Heart right ventricle (tissue), 16 donors: ENCODE results near the gene KCTD15. TPM values are rescaled to one million over a fixed set of nuclear protein-coding genes. Genes with fewer than 3 reads are reported as not detected.

Experiments
- ATAC-seq, 8 donors: fragments of 200-7000 bp; cut with Tn5 transposase; one replicate each; pipeline ENCODE4 v1.9.1; 2020; ENCODE audit warnings: mild to moderate bottlenecking in 8 of 8, moderate library complexity in 8 of 8, moderate number of reproducible peaks in 1 of 8
- DNase-seq, 2 donors: peaks; one replicate each; pipeline ENCODE4 v3.0.0-alpha.2; 2020
- H3K27ac ChIP-seq, 10 donors: fragments of 200-600 bp; sonication (generic) in 2 of 10; one replicate each; pipeline versions ENCODE4 v1.5.0 to v1.8.0; 2020 to 2022; ENCODE audit warnings: mild to moderate bottlenecking in 3 of 10
- H3K27me3 ChIP-seq, 7 donors: fragments of 200-600 bp; one replicate each; pipeline ENCODE4 v1.8.0; 2021 to 2022; ENCODE audit warnings: mild to moderate bottlenecking in 2 of 7
- H3K36me3 ChIP-seq, 9 donors: fragments of 200-600 bp; sonication (generic) in 1 of 9; one replicate each; pipeline versions ENCODE4 v1.5.0 to v1.8.0; 2020 to 2022; ENCODE audit warnings: mild to moderate bottlenecking in 2 of 9
- H3K4me1 ChIP-seq, 9 donors: fragments of 200-600 bp; sonication (generic) in 1 of 9; one replicate each; pipeline versions ENCODE4 v1.5.0 to v1.8.0; 2020 to 2022; ENCODE audit warnings: mild to moderate bottlenecking in 4 of 9
- H3K4me3 ChIP-seq, 10 donors: fragments of 200-600 bp; sonication (generic) in 2 of 10; one replicate each; pipeline versions ENCODE4 v1.5.0 to v1.8.0; 2020 to 2022; ENCODE audit warnings: mild to moderate bottlenecking in 7 of 10, moderate library complexity in 2 of 10
- H3K9me3 ChIP-seq, 11 donors: fragments of 200-600 bp in 10 of 11; sonication (generic) in 2 of 11; one replicate each; pipeline versions ENCODE4 v1.5.0 to v1.8.0; 2013 to 2022; ENCODE audit warnings: mild to moderate bottlenecking in 2 of 11, control low read depth in 1 of 11, moderate library complexity in 1 of 11
- WGBS, 2 donors: extraction: QIAGEN DNeasy Blood & Tissue Kit; methylation state at CpG; one replicate each; pipeline ENCODE4 v1.1.7; 2013; ENCODE audit warnings: inconsistent platforms in 1 of 2; 5-methylcytosine and 5-hydroxymethylcytosine counted together
- intact Hi-C, 10 donors: fragments of 100-400 bp; cut with DNase I; formaldehyde crosslinking; loops; one replicate each; pipeline versions ENCODE4 v1.11.1 to v1.14.2; 2022
- polyA plus RNA-seq, 2 donors: library from polyadenylated mRNA; stranded (reverse); fragments of 200-250 nt; gene quantifications; one replicate each; pipeline ENCODE4 v1.2.3, GENCODE V29; 2013
- total RNA-seq, 10 donors: library from RNA; stranded (reverse); fragmentation: NEBNext Ultra II Directional in 3 of 10; extraction: Animal tissue kit (Norgen Biotek cat#: 25700) in 3 of 10; gene quantifications; one replicate each; pipeline versions ENCODE4 v1.2.1 to v1.2.4, GENCODE V29; 2021 to 2023
- TF ChIP-seq, protein P1 (sequence below), 9 donors: fragments of 200-600 bp; sonication (generic) in 2 of 9; IDR thresholded peaks; one replicate each; pipeline versions ENCODE4 v1.5.0 to v1.8.0; 2021 to 2022; ENCODE audit warnings: antibody characterized with exemption in 9 of 9, mild to moderate bottlenecking in 5 of 9, moderate library complexity in 1 of 9
- donor health status: Arrhythmogenic right ventricular cardiomyopathy.
- donor health status: ischemic (EF 13 %, LVEDD 7.1; RV severe dilation, severe dysfunction).
- donor health status: healthy with polysubstance abuse.
- donor health status: DM: no; HTN: yes; CAD: no.
- donor health status: DM: no; HTN: no; CAD: no.
- donor health status: ischemic (EF 25% LVEDD 6.9; RV normal size, moderate dysfunction).
- donor health status: ischemic (EF 25% LVEDD 5.7; RV mildly dilated, moderate dysfunction).
- donor health status: healthy.
- donor health status: DM: yes; HTN: yes; CAD: no.
- donor health status: Ischemic cardiomyopathy.
- donor health status: ischemic (EF 35%, LVEDD 5.7; RV mildly dilated, moderate dysfunction).
- donor health status: nonischemic (EF 11% LVEDD 7.7; RV severe dilation, severe dysfunction).
- donor health status: DM: yes; HTN: yes; CAD: no.
- donor health status: PGD.
- donor health status: ischemic (EF 29% LVEDD 5.4; RV normal size, mild dysfunction).
- donor health status: nonischemic (EF 23%, LVEDD 6.1; RV moderate dilation, normal function).

KCTD15 gene
- total and polyA plus RNA-seq, 12 donors, result 3.5 to 22.5 (median 7.5) TPM

GRCh38 chr19:33775731-33776487 lies 20.8 kb upstream of the KCTD15 start:
- intact Hi-C loops, result loop anchor here in 7 of 10 donors (5.0 to 10.0 kb wide), 6 partner anchors 221 to 541 kb away; no protein-coding TSS in a partner anchor
- H3K4me3 ChIP-seq, result no peak overlapping the region
- no peak overlapping the region for H3K27ac ChIP-seq
- no peaks in the 10 kb centered on the region for H3K36me3 ChIP-seq
- no peaks in the 10 kb centered on the region for H3K9me3 ChIP-seq
- TF ChIP-seq, protein P1, sequence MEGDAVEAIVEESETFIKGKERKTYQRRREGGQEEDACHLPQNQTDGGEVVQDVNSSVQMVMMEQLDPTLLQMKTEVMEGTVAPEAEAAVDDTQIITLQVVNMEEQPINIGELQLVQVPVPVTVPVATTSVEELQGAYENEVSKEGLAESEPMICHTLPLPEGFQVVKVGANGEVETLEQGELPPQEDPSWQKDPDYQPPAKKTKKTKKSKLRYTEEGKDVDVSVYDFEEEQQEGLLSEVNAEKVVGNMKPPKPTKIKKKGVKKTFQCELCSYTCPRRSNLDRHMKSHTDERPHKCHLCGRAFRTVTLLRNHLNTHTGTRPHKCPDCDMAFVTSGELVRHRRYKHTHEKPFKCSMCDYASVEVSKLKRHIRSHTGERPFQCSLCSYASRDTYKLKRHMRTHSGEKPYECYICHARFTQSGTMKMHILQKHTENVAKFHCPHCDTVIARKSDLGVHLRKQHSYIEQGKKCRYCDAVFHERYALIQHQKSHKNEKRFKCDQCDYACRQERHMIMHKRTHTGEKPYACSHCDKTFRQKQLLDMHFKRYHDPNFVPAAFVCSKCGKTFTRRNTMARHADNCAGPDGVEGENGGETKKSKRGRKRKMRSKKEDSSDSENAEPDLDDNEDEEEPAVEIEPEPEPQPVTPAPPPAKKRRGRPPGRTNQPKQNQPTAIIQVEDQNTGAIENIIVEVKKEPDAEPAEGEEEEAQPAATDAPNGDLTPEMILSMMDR (IDR thresholded peaks at IDR 0.05), result no peak
- ATAC-seq (no peak), DNase-seq (no peak)
- WGBS, 2 donors, result 84 to 90% methylated on average over 9 of the region's 9 CpGs
- H3K4me1 ChIP-seq, result peaks cover 0 to 13% (median 7%) of the 10 kb centered on the region in 9 donors
- peaks cover 0 to 50% (median 43%) of the 10 kb centered on the region in 7 donors for H3K27me3 ChIP-seq

GRCh38 chr19:33777351-33777750 lies 19.3 kb upstream of the KCTD15 start:
- H3K27me3 ChIP-seq, result peaks cover 0 to 55% (median 43%) of the 10 kb centered on the region in 7 donors
- H3K36me3 ChIP-seq, result no peaks in the 10 kb centered on the region
- TF ChIP-seq, protein P1 (IDR thresholded peaks at IDR 0.05), result no peak
- no peaks in the 10 kb centered on the region for H3K9me3 ChIP-seq
- intact Hi-C loops, result loop anchor here in 7 of 10 donors (5.0 to 10.0 kb wide), 6 partner anchors 220 to 543 kb away; no protein-coding TSS in a partner anchor
- DNase-seq (no peak), ATAC-seq (peak in 2 of 8 donors; percentile 5 to 8)
- 81 to 88% methylated on average over 9 of the region's 9 CpGs for WGBS, 2 donors
- H3K27ac ChIP-seq, result no peak overlapping the region
- H3K4me1 ChIP-seq, result peaks cover 0 to 15% (median 7%) of the 10 kb centered on the region in 9 donors
- no peak overlapping the region for H3K4me3 ChIP-seq

DNA sequence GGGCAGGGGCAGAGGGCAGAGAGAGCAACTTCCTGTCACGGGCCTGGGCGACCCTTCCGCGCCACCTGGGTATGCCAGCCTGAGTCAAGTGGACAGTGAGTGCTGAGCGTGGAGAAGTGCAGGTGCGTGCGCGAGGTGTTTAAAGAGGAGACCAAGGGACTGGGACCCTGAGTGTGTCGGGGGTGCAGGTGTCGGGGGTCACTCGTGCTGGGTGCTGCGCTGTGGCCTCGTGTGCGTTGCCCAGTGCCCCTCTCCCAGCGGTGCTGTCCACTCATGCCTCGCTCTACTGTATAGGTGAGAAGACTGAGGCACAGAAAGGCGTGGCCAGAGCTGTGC lies 18.9 kb upstream of the KCTD15 start:
- Histone ChIP-seq H3K9me3 (no peaks in the 10 kb centered on the region), H3K27me3 (peaks cover 0 to 59% (median 43%) of the 10 kb centered on the region in 7 donors), H3K27ac (no peak overlapping the region), H3K36me3 (no peaks in the 10 kb centered on the region), H3K4me1 (peaks cover 0 to 15% (median 7%) of the 10 kb centered on the region in 9 donors), H3K4me3 (peak overlapping the region in 1 of 10 donors; percentile 39)
- intact Hi-C loops, result loop anchor here (1.0 to 10.0 kb wide), 13 partner anchors 220 to 543 kb away; no protein-coding TSS in a partner anchor
- DNase-seq, result no peak
- TF ChIP-seq, protein P1 (IDR thresholded peaks at IDR 0.05), result no peak
- ATAC-seq, result peak in 1 of 8 donors; percentile 4
- WGBS, 2 donors, result 48 to 53% methylated on average over 17 of the region's 17 CpGs

DNA sequence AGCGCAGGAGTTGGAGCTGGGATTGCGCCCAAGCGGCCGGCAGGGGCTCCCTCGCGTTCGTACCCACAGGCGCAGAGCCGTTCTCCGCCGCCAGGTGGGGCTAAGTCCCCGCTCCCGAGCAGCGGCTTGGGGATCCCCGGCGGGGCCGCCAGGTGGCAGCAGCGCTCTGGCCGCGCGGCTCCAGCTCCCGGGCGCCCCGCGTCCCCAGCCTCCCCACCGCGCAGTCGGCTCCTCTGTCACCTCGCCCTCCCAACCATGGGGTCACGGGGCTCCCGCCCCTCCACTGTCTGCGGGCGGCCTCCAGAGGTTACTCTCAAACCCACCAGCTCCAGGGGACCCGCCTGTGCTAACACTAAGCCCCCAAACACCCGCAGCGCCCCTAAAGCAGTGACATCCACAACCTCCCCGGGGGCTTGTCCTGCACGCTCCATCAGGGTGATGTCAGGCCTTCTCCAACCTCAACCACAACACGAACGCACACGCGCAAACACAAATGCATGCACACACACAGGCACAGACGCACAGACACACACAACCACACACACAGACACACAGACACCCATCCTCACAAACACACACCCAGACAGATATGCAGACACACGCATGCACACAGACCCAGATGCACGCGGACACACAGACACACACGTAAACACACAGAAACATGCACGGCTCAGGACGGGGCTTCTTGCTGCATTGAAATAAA lies 18.4 kb upstream of the KCTD15 start:
- Histone ChIP-seq H3K9me3 (no peaks in the 10 kb centered on the region), H3K4me3 (peak overlapping the region in 4 of 10 donors; percentile 16 to 39 (median 32)), H3K36me3 (no peaks in the 10 kb centered on the region), H3K27me3 (peaks cover 0 to 60% (median 43%) of the 10 kb centered on the region in 7 donors), H3K4me1 (peaks cover 0 to 15% (median 7%) of the 10 kb centered on the region in 9 donors), H3K27ac (no peak overlapping the region)
- ATAC-seq (peak; percentile 83 to 92 (median 90)), DNase-seq (peak; percentile 73 to 90)
- TF ChIP-seq, protein P1 (IDR thresholded peaks at IDR 0.05), result peak in 8 of 9 donors; percentile 100
- intact Hi-C loops, result loop anchor here (1.0 to 10.0 kb wide), 13 partner anchors 219 to 543 kb away; no protein-coding TSS in a partner anchor
- WGBS, 2 donors, result 14 to 17% methylated on average over 49 of the region's 49 CpGs
